OCI-LY1 (cell line): Measurements from ENCODE around the gene SYNPO2.

Source experiments
- H2AFZ ChIP-seq: fragments of 200-600 bp; sonication (generic), shearing (Covaris generic); 2 replicates; pipeline ENCODE4 v1.6.0; 2014; ENCODE audit warnings: antibody characterized with exemption, mild to moderate bottlenecking, low read length
- H3F3A ChIP-seq: fragments of 200-600 bp; sonication (generic), shearing (Covaris generic); 2 replicates; pipeline ENCODE4 v1.6.0; 2014; ENCODE audit warnings: mild to moderate bottlenecking, antibody characterized with exemption, low read length, moderate library complexity; ENCODE audit not compliant: insufficient read depth
- H3K27ac ChIP-seq: fragments of 200-600 bp; sonication (generic); 2 replicates; pipeline ENCODE4 v1.5.1; 2014; ENCODE audit warnings: low read length, mixed run types, mild to moderate bottlenecking, low read depth; ENCODE audit not compliant: poor library complexity, severe bottlenecking
- H3K27me3 ChIP-seq: fragments of 200-600 bp; sonication (generic); 2 replicates; pipeline ENCODE4 v1.6.0; 2014; ENCODE audit warnings: antibody characterized with exemption, mild to moderate bottlenecking, low read length, moderate library complexity; ENCODE audit not compliant: insufficient read depth
- H3K36me3 ChIP-seq: fragments of 200-600 bp; sonication (generic); 2 replicates; pipeline ENCODE4 v1.6.1; 2014; ENCODE audit warnings: mild to moderate bottlenecking, antibody characterized with exemption, low read length, moderate library complexity, mixed read lengths; ENCODE audit not compliant: insufficient read depth
- H3K4me1 ChIP-seq: fragments of 200-600 bp; sonication (generic); 2 replicates; pipeline ENCODE4 v1.5.1; 2014; ENCODE audit warnings: mild to moderate bottlenecking, low read length, moderate library complexity; ENCODE audit not compliant: insufficient read depth, severe bottlenecking
- H3K4me2 ChIP-seq: fragments of 200-600 bp; sonication (generic), shearing (Covaris generic); 2 replicates; pipeline ENCODE4 v1.6.1; 2014; ENCODE audit warnings: low read length
- H3K4me3 ChIP-seq: fragments of 200-600 bp; sonication (generic); 2 replicates; pipeline ENCODE4 v1.5.1; 2014; ENCODE audit warnings: low read length, low read depth, mild to moderate bottlenecking, mixed read lengths; ENCODE audit not compliant: poor library complexity, severe bottlenecking
- H3K79me2 ChIP-seq: fragments of 200-600 bp; shearing (Covaris generic); 2 replicates; pipeline ENCODE4 v1.6.1; 2016; ENCODE audit warnings: mixed run types, low read length, mixed read lengths; ENCODE audit not compliant: insufficient read depth
- H3K9ac ChIP-seq: fragments of 200-600 bp; sonication (generic), shearing (Covaris generic); 2 replicates; pipeline ENCODE4 v1.6.1; 2014; ENCODE audit warnings: mild to moderate bottlenecking, low read length, mixed read lengths
- H3K9me2 ChIP-seq: fragments of 200-600 bp; sonication (generic), shearing (Covaris generic); 2 replicates; pipeline ENCODE4 v1.6.1; 2014; ENCODE audit warnings: low read depth, mild to moderate bottlenecking, low read length, mixed read lengths
- H3K9me3 ChIP-seq: fragments of 200-600 bp; shearing (Covaris generic); 2 replicates; pipeline ENCODE4 v1.6.1; 2014; ENCODE audit warnings: low read length, mixed read lengths
- H4K20me1 ChIP-seq: fragments of 200-600 bp; sonication (generic), shearing (Covaris generic); 2 replicates; pipeline ENCODE4 v1.6.0; 2016; ENCODE audit warnings: mild to moderate bottlenecking, low read length; ENCODE audit not compliant: insufficient read depth
- CTCF ChIP-seq: fragments of 200-600 bp; sonication (generic), shearing (Covaris generic); IDR thresholded peaks from 2 replicates; pipeline ENCODE4 v1.5.1; 2017; ENCODE audit warnings: mild to moderate bottlenecking, antibody characterized with exemption, low read length, moderate library complexity, mixed read lengths
- EZH2 ChIP-seq: fragments of 200-600 bp; sonication (generic), shearing (Covaris generic); IDR thresholded peaks from 2 replicates; pipeline ENCODE4 v1.8.0; 2017; ENCODE audit warnings: borderline replicate concordance, mixed run types, mild to moderate bottlenecking, antibody characterized with exemption, low read length, moderate library complexity, mixed read lengths

Gene SYNPO2

GRCh38 chr4:119084513-119084912 is 195.9 kb downstream of the SYNPO2 start:
- no peak for TF ChIP-seq CTCF
- no peak for TF ChIP-seq EZH2
- Histone ChIP-seq H3K79me2 (no peaks in the 10 kb centered on the region), H3K4me1 (peaks cover 46% of the 10 kb centered on the region), H4K20me1 (no peaks in the 10 kb centered on the region), H3K9me2 (no peaks in the 10 kb centered on the region), H3K9ac (no peak overlapping the region), H3F3A (no peaks in the 10 kb centered on the region), H3K4me2 (no peak overlapping the region; the same call in 1 of the 2 replicates), H2AFZ (no peak overlapping the region), H3K27me3 (no peaks in the 10 kb centered on the region), H3K9me3 (no peaks in the 10 kb centered on the region), H3K36me3 (no peaks in the 10 kb centered on the region), H3K27ac (peak overlapping the region; percentile 57), H3K4me3 (no peak overlapping the region)

- Histone ChIP-seq H4K20me1 (no peaks in the 10 kb centered on the region), H3K9me2 (no peaks in the 10 kb centered on the region), H3K79me2 (no peaks in the 10 kb centered on the region), H3K9ac (no peak overlapping the region), H3K36me3 (no peaks in the 10 kb centered on the region), H3F3A (no peaks in the 10 kb centered on the region), H3K4me2 (no peak overlapping the region), H3K27me3 (no peaks in the 10 kb centered on the region), H3K9me3 (no peaks in the 10 kb centered on the region), H2AFZ (no peak overlapping the region), H3K4me1 (peaks cover 45% of the 10 kb centered on the region), H3K4me3 (no peak overlapping the region), H3K27ac (no peak overlapping the region)
- TF ChIP-seq CTCF: peak; percentile 16; the same call in 1 of the 2 replicates
- TF ChIP-seq EZH2: no peak
These were observed 198.5 kb downstream of the SYNPO2 start for GRCh38 chr4:119087121-119087520.

- Histone ChIP-seq H3K4me3 (no peak overlapping the region), H3K9me2 (no peaks in the 10 kb centered on the region), H3F3A (no peaks in the 10 kb centered on the region), H3K36me3 (no peaks in the 10 kb centered on the region), H3K27ac (no peak overlapping the region), H3K79me2 (no peaks in the 10 kb centered on the region), H3K4me2 (no peak overlapping the region), H3K9ac (no peak overlapping the region), H3K4me1 (peaks cover 39% of the 10 kb centered on the region), H4K20me1 (no peaks in the 10 kb centered on the region), H3K9me3 (no peaks in the 10 kb centered on the region), H3K27me3 (no peaks in the 10 kb centered on the region), H2AFZ (no peak overlapping the region)
- no peak for TF ChIP-seq CTCF
- TF ChIP-seq EZH2: no peak
These were observed 199.0 kb downstream of the SYNPO2 start for GRCh38 chr4:119087656-119088055.
